Left ventricle myocardium superior (tissue), 1 donor: Measurements from ENCODE around the gene UGGT1. TPM values are rescaled to one million over a fixed set of nuclear protein-coding genes. Genes with fewer than 3 reads are reported as not detected.

Experiments used
- ATAC-seq: fragments of 200-7000 bp; cut with Tn5 transposase; one replicate; pipeline ENCODE4 v1.9.1; 2020; ENCODE audit warnings: mild to moderate bottlenecking, moderate library complexity
- DNase-seq: peaks from one replicate; pipeline ENCODE4 v3.0.0-alpha.2; 2020
- intact Hi-C: fragments of 100-400 bp; cut with micrococcal nuclease; formaldehyde crosslinking; loops from one replicate; pipeline ENCODE4 v1.11.0; 2022
- long read RNA-seq: library from polyadenylated mRNA; unstranded; transcript quantifications from one replicate; pipeline ENCODE4 v2.0.0, GENCODE V29; 2021
- total RNA-seq: library from RNA; stranded (reverse); fragmentation: NEBNext Ultra II Directional; extraction: Animal tissue kit (Norgen Biotek cat#: 25700); gene quantifications from one replicate; pipeline ENCODE4 v1.2.1, GENCODE V29; 2021
- donor health status: DM: no; HTN: yes; CAD: no; lungs with severe emphysema.

UGGT1 gene, protein sequence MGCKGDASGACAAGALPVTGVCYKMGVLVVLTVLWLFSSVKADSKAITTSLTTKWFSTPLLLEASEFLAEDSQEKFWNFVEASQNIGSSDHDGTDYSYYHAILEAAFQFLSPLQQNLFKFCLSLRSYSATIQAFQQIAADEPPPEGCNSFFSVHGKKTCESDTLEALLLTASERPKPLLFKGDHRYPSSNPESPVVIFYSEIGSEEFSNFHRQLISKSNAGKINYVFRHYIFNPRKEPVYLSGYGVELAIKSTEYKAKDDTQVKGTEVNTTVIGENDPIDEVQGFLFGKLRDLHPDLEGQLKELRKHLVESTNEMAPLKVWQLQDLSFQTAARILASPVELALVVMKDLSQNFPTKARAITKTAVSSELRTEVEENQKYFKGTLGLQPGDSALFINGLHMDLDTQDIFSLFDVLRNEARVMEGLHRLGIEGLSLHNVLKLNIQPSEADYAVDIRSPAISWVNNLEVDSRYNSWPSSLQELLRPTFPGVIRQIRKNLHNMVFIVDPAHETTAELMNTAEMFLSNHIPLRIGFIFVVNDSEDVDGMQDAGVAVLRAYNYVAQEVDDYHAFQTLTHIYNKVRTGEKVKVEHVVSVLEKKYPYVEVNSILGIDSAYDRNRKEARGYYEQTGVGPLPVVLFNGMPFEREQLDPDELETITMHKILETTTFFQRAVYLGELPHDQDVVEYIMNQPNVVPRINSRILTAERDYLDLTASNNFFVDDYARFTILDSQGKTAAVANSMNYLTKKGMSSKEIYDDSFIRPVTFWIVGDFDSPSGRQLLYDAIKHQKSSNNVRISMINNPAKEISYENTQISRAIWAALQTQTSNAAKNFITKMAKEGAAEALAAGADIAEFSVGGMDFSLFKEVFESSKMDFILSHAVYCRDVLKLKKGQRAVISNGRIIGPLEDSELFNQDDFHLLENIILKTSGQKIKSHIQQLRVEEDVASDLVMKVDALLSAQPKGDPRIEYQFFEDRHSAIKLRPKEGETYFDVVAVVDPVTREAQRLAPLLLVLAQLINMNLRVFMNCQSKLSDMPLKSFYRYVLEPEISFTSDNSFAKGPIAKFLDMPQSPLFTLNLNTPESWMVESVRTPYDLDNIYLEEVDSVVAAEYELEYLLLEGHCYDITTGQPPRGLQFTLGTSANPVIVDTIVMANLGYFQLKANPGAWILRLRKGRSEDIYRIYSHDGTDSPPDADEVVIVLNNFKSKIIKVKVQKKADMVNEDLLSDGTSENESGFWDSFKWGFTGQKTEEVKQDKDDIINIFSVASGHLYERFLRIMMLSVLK (N-terminal part only)
- total RNA-seq, result 24.6 TPM
- long read RNA-seq, full-length matches to known transcripts, result 1 of 15 reads
- long read RNA-seq, partial matches to known transcripts, result 3 of 15 reads
- long read RNA-seq, other reads (novel, unspliced or antisense), result 11 of 15 reads

DNA sequence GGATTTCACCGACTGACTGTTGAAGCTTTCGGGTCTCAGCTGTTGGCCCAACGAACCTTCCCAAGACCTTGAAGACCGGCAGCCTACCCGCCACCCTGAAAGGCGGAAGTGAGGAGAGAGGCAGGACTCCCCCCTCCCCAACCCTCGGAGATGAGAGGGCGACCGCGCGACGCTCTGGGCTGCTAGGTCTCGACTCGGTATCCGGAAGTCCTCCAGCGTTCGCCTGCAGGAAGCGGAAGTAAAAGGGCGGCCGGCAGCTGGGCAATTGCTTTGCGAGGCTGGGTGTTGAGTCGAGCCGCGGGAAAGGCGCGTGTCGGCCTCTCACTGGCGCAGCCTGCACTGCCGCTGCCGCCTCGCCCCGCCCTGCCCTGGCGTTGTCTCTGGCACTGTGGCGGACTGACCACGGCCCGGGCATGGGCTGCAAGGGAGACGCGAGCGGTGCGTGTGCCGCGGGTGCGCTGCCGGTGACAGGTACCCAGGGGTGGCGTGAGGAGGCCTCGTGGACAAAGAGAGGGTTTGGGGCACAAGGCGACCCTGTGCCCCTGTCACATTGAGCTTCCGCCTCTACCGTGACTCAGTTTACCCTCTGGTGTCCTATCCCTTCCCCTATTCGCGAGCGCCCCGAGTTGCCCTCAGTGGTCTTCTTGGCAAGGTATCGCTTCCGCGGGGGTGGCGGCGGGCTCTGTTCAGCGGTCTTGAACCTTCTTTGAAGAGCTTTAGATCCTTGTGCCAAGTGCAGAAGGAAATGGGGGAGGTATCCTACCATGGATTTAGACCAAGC is at the start of gene UGGT1:
UGGT1 (plus strand) TSS at position 256 of the 781 bp plus-strand sequence; CDS start at position 414, 158 bp downstream.
- peak; percentile 95 for DNase-seq
- intact Hi-C loops, result no loop called here
- ATAC-seq, result peak; percentile 100

DNA sequence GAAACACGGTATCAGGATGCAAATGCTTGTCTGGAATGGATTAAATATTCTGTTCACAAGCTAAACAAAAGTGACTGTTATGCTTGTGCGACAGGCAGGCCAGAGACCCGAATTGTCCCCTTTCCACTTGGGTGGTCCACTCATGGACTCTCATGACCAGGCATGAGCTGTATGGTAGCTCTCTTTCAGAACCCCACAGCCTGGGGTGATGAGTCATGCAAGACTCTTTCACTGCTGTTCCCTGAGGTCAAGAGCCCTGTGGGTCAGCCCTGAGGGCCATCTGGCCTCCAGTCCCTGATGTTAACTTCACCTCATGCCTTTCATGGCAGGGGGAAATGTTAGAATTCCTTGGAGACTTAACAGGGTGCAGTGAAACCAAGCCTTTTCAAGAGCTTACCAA is 49.4 kb upstream of the UGGT1 start:
- intact Hi-C loops, result no loop called here
- DNase-seq (no peak), ATAC-seq (no peak)

DNA sequence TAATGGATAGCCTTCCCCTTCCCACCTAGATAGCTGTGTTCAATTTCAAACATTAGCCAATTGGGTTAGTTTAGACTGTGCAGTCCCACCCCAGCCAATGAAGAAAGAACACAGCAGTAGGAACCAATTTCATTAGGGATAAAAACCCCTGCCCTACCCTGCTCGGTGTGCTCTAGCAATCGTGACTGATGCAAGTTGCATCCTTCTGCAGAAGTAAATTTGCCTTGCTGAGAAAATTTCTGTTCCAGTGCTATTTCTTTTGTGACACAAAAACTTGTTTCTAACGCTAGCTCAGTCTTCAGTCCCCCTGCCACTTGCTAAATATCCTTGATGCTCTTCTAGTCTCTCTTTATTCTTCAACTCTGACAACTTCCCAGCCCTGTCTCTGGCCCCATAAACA is 48.0 kb upstream of the UGGT1 start:
- no peak for ATAC-seq
- intact Hi-C loops, result no loop called here
- DNase-seq, result no peak

DNA sequence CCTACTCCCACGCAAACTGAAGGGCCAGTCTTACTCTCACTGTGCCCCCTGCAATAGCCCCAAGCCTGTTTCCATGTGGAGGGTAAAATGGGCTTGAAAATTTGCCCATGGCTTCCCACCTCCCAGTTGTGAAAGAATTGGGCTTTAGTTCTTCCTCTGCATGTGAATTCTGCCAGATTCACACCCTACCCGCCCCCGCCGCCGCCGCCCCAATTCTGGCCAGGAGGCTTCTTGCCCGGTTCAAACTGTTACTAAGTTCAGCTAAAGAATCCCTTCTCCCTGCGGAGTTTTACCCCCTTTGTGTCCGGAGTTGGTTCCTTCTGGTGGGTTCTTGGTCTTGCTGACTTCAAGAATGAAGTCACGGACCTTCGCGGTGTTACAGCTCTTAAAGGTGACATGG is 37.7 kb upstream of the UGGT1 start:
- intact Hi-C loops, result no loop called here
- ATAC-seq, result no peak
- no peak for DNase-seq

DNA sequence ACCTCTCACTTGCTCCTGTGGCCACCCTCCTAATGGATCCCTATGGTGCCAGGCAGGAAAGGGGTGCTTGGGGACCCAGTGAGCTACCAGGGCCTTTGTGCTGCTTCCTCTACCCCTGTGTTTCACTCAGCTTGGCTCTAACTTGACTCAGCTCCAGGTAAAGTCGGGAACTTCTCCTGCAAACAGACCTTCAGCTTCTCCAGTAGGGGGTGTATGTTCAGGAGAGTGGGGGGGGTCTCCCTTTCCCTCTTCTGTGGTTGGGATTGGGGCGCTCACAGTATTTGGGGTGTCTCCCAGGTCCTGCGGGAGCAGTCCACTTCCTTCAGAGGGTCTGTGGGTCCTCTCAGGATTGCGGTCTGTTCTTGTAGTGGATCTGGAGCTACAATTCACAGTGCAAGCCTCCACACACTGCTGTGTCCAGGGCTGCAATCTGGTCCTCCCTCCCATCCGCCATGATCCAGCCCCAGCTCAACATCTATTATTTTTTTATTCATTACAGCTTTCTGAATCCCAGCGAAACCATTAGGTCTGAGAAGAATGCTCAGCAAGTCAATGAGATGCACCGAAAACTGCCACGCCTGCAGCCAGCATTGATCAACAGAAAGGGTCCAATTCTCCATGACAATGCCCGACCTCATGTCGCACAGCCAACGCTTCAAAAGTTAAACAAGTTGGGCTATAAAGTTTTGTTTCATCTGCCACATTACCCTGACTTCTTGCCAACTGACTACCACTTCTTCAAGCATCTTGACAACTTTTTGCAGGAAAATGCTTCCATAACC is 36.7 kb upstream of the UGGT1 start:
- ATAC-seq (no peak), DNase-seq (no peak)
- intact Hi-C loops, result no loop called here

DNA sequence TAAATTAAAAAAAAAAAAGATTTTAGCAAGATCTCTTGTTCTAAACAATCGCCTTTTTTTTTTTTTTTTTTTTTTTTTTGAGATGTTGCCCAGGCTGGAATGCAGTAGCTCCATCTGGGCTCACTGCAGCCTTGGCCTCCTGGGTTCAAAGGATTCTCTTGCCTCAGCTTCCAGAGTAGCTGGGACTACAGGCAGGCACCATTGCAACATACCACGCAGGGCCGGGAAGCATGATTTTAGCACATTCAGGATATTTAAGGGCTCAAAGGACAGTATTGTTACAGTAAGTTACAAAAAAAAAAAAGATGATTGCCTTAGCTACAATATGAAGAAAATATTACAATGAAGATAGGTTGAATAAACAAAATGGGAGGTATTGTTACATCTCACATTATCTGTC is 33.7 kb upstream of the UGGT1 start:
- DNase-seq (no peak), ATAC-seq (no peak)
- intact Hi-C loops, result no loop called here

DNA sequence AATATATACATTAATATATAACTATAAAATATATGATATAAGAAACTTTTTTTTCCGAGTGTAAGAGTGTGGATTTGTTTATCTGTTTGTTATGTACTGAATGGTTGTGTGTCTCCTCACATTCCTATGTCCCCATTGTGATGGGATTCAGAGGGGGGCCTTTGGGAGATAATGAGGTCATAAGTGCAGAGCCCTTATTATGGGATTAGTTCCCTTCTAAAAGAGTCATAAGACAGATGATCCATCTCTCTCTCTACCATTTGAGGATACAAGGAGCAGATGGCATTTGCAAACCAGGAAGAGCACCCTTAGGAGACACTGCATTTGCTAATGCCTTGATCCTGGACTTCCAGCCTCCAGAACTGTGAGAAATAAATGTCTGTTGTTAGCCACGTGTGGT is 32.9 kb upstream of the UGGT1 start:
- no peak for ATAC-seq
- intact Hi-C loops, result no loop called here
- no peak for DNase-seq

DNA sequence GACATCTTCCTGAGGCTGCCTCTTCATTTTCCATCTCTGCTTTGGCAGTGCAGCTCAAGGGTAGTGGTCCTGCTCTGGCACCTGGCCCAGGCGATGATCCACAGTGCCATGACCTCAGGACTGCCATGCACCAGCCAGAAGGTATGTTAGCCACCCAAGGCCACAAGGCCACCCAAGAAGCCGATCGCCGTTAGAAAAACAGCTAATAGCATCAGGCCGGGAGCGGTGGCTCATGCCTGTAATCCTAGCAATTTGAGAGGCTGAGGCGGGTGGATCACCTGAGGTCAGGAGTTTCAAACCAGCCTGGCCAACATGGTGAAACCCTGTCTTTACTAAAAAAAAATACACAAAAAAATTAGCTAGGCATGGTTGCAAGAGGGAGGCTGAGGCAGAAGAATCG is 28.4 kb upstream of the UGGT1 start:
- intact Hi-C loops, result no loop called here
- no peak for ATAC-seq

DNA sequence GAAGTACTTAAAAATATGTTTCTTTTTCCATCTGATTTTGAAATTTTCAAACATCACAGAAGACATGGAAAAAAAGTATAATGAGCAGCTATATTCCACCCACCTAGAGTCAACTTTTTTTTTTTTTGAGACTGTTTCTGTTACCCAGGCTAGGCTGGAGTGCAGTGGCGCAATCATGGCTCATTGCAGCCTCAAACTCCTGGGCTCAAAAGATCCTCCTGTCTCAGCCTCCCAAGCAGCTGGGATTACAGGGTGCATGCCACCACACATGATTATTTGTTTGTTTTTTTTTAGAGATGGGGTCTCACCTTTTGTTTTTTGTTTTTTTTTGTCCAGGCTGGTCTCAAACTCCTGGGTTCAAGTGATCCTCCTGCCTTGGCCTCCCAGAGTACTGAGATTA is 26.6 kb upstream of the UGGT1 start:
- intact Hi-C loops, result no loop called here

More for the DNA sequence above, 28.4 kb upstream of the UGGT1 start:
- DNase-seq, result no peak

DNA sequence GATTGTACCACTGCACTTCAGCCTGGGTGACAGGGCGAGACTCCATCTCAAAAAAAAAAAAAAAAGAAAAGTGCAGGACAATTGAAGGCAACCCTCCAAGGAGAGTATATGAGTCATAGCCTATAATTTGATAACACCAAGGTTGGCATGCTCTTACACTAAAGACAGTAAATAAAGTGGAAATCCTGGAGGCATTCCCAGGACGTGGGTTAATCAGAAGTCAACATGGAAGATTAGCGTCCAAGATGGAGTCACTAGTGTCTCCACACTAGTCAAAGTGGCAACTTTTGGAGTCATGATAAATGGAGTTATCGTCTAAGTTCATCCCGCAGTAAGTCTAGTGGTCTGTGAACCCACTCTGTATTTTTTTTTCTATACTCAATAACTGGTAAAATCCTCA is 21.2 kb upstream of the UGGT1 start:
- DNase-seq (no peak), ATAC-seq (no peak)
- intact Hi-C loops, result no loop called here

More for the DNA sequence above, 26.6 kb upstream of the UGGT1 start:
- ATAC-seq (no peak), DNase-seq (no peak)

DNA sequence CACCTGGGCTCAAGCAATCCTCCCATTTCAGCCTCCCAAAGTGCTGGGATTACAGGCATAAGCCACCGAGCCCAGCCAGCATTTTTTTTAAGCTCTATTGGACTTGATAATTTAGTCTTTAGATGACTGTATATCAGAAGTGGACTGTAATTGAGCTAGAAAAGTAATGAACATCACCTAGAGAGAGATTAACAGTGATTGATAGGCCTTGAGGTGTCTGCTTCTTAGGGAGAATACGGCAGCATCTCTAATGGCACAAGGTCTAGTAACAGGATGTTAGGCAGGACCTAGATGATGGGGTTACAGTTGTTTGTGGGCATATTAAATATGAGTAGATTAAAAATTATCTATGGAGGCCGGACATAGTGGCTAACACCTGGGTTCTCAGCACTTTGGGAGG is 17.7 kb upstream of the UGGT1 start:
- intact Hi-C loops, result no loop called here
- no peak for DNase-seq
- ATAC-seq, result no peak

DNA sequence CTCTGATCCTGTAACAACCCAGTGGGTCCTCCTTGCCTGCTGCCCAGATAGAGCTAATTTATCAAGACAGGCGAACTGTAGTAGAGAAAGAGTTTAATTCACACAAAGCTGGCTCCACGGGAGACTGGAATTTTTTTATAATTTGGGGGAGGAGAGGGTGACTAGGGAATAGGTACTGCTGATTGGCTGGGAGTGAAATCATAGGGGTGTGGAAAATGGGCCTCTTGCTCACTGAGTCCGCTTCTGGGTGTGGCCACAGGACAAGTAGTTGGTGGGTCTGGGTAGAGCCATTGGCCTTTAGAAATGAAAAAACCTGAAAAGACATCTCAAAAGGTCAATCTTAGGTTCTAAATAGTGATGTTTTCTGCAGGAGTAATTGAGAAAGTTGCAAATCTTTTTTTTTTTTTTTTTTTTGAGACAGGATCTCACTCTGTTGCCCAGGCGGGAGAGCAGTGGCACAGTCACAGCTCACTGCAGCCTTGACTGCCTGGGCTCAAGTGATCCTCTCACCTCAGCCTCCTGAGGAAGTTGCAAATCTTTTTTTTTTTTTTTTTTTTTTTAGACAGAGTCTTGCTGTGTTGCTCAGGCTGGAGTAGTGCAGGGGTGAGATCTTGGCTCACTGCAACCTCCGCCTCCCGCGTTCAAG is 14.4 kb upstream of the UGGT1 start:
- intact Hi-C loops, result no loop called here
- no peak for ATAC-seq
- no peak for DNase-seq

DNA sequence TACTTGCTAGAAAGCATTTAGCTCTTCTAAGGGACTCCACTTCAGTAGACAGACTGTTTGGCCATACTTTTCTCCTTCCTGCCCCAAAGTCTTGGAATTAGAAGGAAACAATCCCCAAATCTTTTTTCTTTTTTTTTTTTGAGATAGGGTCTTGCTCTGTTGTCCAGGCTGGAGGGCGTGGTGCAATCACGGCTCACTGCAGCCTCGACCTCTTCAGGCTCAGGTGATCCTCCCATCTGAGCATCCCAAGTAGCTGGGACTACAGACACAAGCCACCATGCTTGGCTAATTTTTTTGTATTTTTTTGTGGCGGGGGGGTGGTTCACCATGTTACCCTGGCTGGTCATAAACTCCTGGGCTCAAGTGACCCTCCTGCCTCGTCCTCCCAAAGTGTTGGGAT is 6.2 kb upstream of the UGGT1 start:
- ATAC-seq (no peak), DNase-seq (no peak)
- intact Hi-C loops, result no loop called here

DNA sequence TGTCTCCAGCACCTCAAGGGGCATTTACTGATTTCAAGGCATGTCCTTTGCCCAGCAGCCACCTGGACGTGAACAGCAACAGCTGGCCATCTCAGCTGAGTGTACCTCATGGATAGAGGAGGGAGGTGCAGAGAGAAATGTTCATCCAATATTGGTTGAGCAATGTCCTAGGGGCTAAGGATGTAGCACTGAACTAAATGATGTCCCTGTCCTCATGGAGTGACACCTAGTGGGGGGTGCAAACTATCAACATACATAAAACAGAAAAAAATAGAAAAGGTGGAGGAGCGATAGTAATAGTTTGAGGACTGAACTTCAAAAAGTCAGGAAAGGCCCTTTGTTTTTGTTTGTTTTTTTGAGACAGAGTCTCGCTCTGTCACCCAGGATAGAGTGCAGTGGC is 4.8 kb upstream of the UGGT1 start:
- ATAC-seq, result no peak
- intact Hi-C loops, result no loop called here
- DNase-seq, result no peak

DNA sequence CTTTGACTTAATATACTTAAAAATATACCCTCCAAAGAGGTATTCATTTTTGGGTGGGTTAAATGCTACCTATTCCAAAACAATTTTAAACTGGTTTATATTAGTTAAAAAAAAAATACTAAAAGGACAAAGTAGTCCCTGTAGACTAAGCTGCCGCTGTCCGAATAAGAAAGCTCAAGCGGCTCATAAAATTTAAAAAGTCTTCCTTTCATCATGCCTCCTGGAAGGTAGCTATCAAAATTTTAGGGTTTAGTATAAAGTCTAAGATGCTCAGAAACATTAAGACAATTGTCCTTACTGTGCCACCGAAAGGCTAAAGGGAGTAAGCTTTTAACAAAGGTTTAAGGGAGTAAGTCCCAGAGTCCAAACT is 440 bp upstream of the UGGT1 start:
- DNase-seq (no peak), ATAC-seq (no peak)
- intact Hi-C loops, result no loop called here

DNA sequence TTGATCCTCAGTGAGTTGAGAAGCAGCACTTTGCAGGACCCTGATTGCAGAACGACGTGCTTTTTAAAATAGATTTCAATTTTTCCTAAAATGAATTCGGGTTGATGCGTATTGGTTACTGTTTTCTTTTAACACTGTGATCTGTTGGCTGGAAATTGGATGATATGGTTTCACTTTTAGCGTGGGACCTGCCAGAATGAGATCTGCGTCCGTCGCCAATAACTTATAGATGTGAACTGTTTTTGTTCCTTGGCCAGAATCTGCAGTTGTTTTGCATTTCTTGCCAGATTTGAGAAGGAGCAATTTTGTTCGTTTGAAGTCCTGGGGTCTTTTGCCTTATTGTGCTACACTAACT is 703 bp downstream of the UGGT1 start:
- intact Hi-C loops, result no loop called here
- DNase-seq, result no peak
- no peak for ATAC-seq

DNA sequence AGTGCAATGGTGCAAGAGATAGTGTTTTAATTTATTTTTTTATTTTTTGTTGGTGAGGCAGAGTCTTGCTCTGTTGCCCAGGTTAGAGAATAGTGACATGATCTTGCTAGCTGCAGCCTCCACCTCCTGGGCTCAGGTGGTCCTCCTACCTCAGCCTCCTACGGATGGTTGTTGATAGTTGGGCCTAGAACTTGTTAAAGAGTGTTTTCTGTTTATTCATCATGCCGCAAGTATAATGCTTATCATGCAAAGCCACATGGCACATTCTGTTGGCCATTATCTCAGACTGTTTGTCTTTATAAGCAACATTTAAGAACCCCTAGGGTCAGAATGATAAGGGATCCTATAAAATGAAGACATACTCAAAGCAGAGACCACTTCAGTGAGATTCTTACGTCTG is 1.7 kb downstream of the UGGT1 start:
- ATAC-seq (no peak), DNase-seq (no peak)
- intact Hi-C loops, result no loop called here

DNA sequence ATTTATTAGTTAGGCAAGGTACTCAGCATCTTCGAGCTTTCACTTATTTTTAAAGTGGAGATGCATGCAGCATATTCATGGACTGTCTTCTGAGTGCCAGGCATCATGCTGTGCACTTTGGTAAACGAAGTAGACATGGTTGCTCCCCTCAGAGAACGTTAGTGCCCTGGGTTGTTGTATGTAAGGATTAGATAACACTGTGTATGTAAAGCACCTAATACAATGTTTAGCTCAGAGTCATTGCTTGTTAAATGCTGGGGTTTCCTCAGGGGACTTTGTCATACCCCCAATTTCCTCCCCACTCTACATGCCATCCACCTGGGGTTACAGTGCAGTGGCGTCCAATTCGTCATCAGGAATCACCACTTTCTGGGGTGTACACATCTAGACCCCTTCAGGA is 2.8 kb downstream of the UGGT1 start:
- ATAC-seq, result no peak
- DNase-seq, result no peak
- intact Hi-C loops, result no loop called here
